ENCODE data around the gene AFDN. TPM values are rescaled to one million over a fixed set of nuclear protein-coding genes. Genes with fewer than 3 reads are reported as not detected.

AFDN gene
- total RNA-seq, 1 donor from 2014 or later: 552 TPM

DNA sequence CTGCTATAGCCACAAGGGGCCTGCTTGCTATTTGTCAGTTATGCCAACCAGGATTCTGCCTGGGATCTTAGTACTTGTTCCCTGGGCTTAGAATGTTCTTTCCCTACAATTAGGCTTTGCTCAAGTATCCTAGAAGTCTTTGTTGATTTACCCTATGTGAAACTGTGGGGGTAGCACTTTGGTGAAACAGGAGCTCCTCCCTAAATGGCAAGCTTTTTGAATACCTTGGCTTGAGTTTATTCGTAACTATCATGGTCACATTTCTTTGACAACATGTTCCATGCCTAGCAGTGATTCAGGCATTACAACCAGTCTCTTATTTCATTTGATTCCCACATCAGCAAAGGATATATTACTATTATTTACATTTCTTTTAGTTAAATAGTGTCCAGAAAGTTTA lies 21.2 kb downstream of the AFDN start:
- peaks cover 55% of the 10 kb centered on the region for H3K4me1 Mint-ChIP-seq (ENCODE audit: low read depth, unreplicated experiment)
- no peak overlapping the region for H3K4me3 Mint-ChIP-seq (ENCODE audit: unreplicated experiment)
- TF ChIP-seq, protein P1, sequence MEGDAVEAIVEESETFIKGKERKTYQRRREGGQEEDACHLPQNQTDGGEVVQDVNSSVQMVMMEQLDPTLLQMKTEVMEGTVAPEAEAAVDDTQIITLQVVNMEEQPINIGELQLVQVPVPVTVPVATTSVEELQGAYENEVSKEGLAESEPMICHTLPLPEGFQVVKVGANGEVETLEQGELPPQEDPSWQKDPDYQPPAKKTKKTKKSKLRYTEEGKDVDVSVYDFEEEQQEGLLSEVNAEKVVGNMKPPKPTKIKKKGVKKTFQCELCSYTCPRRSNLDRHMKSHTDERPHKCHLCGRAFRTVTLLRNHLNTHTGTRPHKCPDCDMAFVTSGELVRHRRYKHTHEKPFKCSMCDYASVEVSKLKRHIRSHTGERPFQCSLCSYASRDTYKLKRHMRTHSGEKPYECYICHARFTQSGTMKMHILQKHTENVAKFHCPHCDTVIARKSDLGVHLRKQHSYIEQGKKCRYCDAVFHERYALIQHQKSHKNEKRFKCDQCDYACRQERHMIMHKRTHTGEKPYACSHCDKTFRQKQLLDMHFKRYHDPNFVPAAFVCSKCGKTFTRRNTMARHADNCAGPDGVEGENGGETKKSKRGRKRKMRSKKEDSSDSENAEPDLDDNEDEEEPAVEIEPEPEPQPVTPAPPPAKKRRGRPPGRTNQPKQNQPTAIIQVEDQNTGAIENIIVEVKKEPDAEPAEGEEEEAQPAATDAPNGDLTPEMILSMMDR (IDR thresholded peaks at IDR 0.05; ENCODE audit: partially characterized antibody, unreplicated experiment): no peak
- H3K27ac Mint-ChIP-seq (ENCODE audit: unreplicated experiment): no peak overlapping the region
- H3K27me3 Mint-ChIP-seq (ENCODE audit: unreplicated experiment): no peaks in the 10 kb centered on the region
- peaks cover 2% of the 10 kb centered on the region for H3K9me3 Mint-ChIP-seq (ENCODE audit: unreplicated experiment)
- H3K36me3 Mint-ChIP-seq (ENCODE audit: unreplicated experiment): no peaks in the 10 kb centered on the region
- no peak for DNase-seq

DNA sequence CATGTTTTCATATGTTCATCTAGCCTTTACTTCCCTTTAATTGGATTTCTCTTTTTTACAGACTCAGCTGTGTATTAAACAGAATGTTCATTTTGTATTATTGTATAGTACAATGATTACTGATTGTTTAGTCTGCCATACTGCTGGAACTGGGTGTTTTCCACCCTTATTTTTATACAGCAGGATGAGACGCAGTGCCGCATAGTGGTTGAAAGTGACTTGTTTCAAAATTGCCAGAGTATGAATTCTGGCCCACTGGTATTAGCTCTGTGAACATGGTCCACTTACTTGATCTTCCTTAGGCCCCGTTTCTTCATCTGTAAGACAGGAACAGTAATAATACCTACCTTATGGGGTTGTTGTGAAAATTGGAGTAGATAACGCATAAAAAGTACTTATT lies 22.1 kb downstream of the AFDN start:
- Mint-ChIP-seq H3K27ac (ENCODE audit: unreplicated experiment) (no peak overlapping the region), H3K4me1 (ENCODE audit: low read depth, unreplicated experiment) (peaks cover 54% of the 10 kb centered on the region), H3K27me3 (ENCODE audit: unreplicated experiment) (no peaks in the 10 kb centered on the region), H3K36me3 (ENCODE audit: unreplicated experiment) (no peaks in the 10 kb centered on the region), H3K4me3 (ENCODE audit: unreplicated experiment) (peak overlapping the region; percentile 3), H3K9me3 (ENCODE audit: unreplicated experiment) (peaks cover 4% of the 10 kb centered on the region)
- no peak for DNase-seq
- TF ChIP-seq, protein P1 (IDR thresholded peaks at IDR 0.05; ENCODE audit: partially characterized antibody, unreplicated experiment): no peak

DNA sequence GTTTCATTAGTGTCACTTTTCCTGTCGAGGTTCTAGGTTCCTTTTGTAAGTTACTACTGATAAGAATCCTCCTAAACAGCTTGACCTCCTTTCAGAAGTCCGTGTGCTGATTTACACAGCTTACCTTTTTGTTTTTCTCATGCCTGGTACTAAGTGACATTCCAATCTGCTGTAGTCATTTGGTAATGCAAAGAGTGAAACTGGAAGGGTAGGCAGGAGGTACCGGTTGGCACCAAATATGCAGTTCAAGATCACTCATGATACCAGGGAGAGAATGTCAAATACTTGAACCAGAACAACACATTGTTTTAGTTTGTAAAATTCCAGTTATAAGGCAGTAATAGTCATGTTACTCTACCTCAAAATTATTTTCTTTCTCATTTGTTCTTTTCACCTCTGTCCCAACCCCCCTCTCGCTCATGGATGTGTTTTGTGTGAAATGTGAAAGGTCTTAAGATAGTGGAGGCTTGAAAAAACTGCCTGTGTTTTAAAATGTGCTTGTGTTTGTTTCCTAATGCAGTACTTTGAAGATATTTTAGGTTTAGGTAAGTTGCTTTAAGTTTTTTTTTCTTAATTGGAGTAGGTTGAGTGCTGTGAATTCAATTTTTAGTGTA lies 23.2 kb downstream of the AFDN start:
- TF ChIP-seq, protein P1 (IDR thresholded peaks at IDR 0.05; ENCODE audit: partially characterized antibody, unreplicated experiment): no peak
- no peak for DNase-seq
- Mint-ChIP-seq H3K9me3 (ENCODE audit: unreplicated experiment) (peaks cover 4% of the 10 kb centered on the region), H3K4me3 (ENCODE audit: unreplicated experiment) (no peak overlapping the region), H3K4me1 (ENCODE audit: low read depth, unreplicated experiment) (peaks cover 56% of the 10 kb centered on the region), H3K27ac (ENCODE audit: unreplicated experiment) (no peak overlapping the region), H3K27me3 (ENCODE audit: unreplicated experiment) (no peaks in the 10 kb centered on the region), H3K36me3 (ENCODE audit: unreplicated experiment) (no peaks in the 10 kb centered on the region)

DNA sequence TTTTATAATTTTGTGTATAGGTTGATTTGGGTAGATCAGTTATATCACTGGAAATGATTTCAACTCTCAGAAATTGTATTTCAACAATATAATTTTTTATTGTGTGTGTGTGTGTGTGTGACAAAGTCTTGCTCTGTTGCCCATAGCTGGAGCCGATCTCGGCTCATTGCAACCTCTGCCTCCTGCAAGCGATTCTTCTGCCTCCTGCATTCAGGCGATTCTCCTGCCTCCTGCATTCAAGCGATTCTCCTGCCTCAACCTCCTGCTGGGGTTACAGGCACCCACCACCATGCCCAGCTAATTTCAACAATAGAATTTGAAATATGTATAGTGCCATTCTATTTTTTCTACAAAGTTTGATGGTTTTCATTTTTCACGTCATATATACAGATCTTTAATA lies 24.1 kb downstream of the AFDN start:
- no peaks in the 10 kb centered on the region for H3K36me3 Mint-ChIP-seq (ENCODE audit: unreplicated experiment)
- DNase-seq: no peak
- peaks cover 58% of the 10 kb centered on the region for H3K4me1 Mint-ChIP-seq (ENCODE audit: low read depth, unreplicated experiment)
- H3K27ac Mint-ChIP-seq (ENCODE audit: unreplicated experiment): peak overlapping the region; percentile 40
- no peaks in the 10 kb centered on the region for H3K27me3 Mint-ChIP-seq (ENCODE audit: unreplicated experiment)
- peaks cover 2% of the 10 kb centered on the region for H3K9me3 Mint-ChIP-seq (ENCODE audit: unreplicated experiment)
- no peak overlapping the region for H3K4me3 Mint-ChIP-seq (ENCODE audit: unreplicated experiment)
- TF ChIP-seq, protein P1 (IDR thresholded peaks at IDR 0.05; ENCODE audit: partially characterized antibody, unreplicated experiment): no peak

DNA sequence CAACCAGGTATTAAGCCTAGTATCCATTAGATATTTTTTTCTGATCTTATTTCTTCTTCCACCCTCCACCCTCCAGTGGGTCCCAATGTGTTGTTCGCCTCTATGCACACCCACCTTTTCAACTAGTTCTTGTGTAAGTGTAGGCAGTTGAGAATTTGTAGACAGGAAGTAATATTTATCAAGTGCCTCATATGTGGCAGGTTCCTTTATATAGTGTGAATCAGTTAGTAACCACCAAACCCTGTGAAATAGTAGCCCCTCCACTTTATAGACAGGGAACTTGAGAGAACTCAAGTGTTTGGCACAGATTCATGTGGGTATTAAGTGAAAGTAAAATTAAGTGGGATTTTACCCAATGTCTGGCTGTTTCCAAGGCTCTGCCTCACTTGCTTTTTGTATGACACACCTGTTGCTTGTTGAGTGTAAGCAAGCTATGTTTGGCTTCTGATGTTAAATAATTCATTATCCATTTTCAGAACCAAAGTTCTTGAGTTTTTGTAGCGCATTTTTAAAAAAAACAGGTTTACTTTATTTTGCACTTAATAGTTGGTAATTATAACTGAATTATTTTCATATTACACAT lies 24.8 kb downstream of the AFDN start:
- Mint-ChIP-seq H3K4me3 (ENCODE audit: unreplicated experiment) (no peak overlapping the region), H3K36me3 (ENCODE audit: unreplicated experiment) (no peaks in the 10 kb centered on the region), H3K4me1 (ENCODE audit: low read depth, unreplicated experiment) (peaks cover 59% of the 10 kb centered on the region), H3K27ac (ENCODE audit: unreplicated experiment) (no peak overlapping the region), H3K9me3 (ENCODE audit: unreplicated experiment) (peaks cover 2% of the 10 kb centered on the region), H3K27me3 (ENCODE audit: unreplicated experiment) (no peaks in the 10 kb centered on the region)
- TF ChIP-seq, protein P1 (IDR thresholded peaks at IDR 0.05; ENCODE audit: partially characterized antibody, unreplicated experiment): no peak
- DNase-seq: no peak
